ENCODE data around the gene CYP3A5. TPM values are rescaled to one million over a fixed set of nuclear protein-coding genes. Genes with fewer than 3 reads are reported as not detected.

CYP3A5 gene
- total and polyA plus RNA-seq, 2 of the 13 experiments (the other 11 are each of a cell fraction or from before 2014, with no cell fraction given), result 5.7 to 9.3 TPM

GRCh38 chr7:99623702-99624447 is 55.9 kb downstream of the CYP3A5 start (continued):
- TF ChIP-seq SNAPC4 (CRISPR knock-in tag; IDR thresholded peaks at IDR 0.05), result no peak

GRCh38 chr7:99623091-99623693 is 56.6 kb downstream of the CYP3A5 start:
- DNase-seq (ENCODE audit: low spot score) (no peak), ATAC-seq (no peak), FAIRE-seq (no peak)
- H3K9ac ChIP-seq (ENCODE audit: insufficient read depth, low read depth, low read length), result no peak overlapping the region
- no peak overlapping the region for H3K27ac ChIP-seq (ENCODE audit: extremely low read length, insufficient read depth, low read length)
- in situ Hi-C loops (cut with HindIII; ENCODE audit: extremely low pct_ligation_motif_present, low pct_unique_long_range_greater_than_20kb), result no loop called here
- intact Hi-C loops (cut with micrococcal nuclease; ENCODE audit: unreplicated experiment), result no loop called here
- no peak overlapping the region for H3K4me3 ChIP-seq (replicated peaks in 1 of 3; ENCODE audit: insufficient read depth in 1 of 3, low read depth in 2 of 3, low read length in 3 of 3)
- POLR2A ChIA-PET, result no interaction called here
- peaks cover 13% of the 10 kb centered on the region for H3K79me2 ChIP-seq (ENCODE audit: insufficient read depth, low read length)
- no peaks in the 10 kb centered on the region for H3K27me3 ChIP-seq (ENCODE audit: control insufficient read depth in 1 of 2, insufficient read depth in 2 of 2, low read length in 2 of 2)
- H2AFZ ChIP-seq (ENCODE audit: low read length), result no peak overlapping the region
- H3K4me1 ChIP-seq (ENCODE audit: insufficient read depth, low read length), result peaks cover 8% of the 10 kb centered on the region
- no peaks in the 10 kb centered on the region for H3K9me3 ChIP-seq (ENCODE audit: low read length)
- peaks cover 51 to 95% of the 10 kb centered on the region in 2 experiments for H3K36me3 ChIP-seq (replicated peaks in 1 of 2; ENCODE audit: control insufficient read depth in 1 of 2, insufficient read depth in 2 of 2, low read length in 2 of 2)
- BruUV-seq (replicated peaks), result no TSS peak
- WGBS (ENCODE audit: low lambda C conversion rate), result 94% methylated on average over 7 of the region's 7 CpGs
- no peak overlapping the region for H3K4me2 ChIP-seq (ENCODE audit: low read depth, low read length)
- H4K20me1 ChIP-seq (ENCODE audit: insufficient read depth, low read length), result no peaks in the 10 kb centered on the region
- CTCF ChIA-PET (ENCODE audit: low intra/inter-chr PET ratio, low total read pairs), result no interaction called here
- TF ChIP-seq GABPA (IDR thresholded peaks at IDR 0.05; ENCODE audit: low read depth, low read length) (no peak), GABPA (CRISPR knock-in tag; IDR thresholded peaks at IDR 0.05; ENCODE audit: low read depth) (no peak), DPF2 (CRISPR knock-in tag; IDR thresholded peaks at IDR 0.05; ENCODE audit: borderline replicate concordance, low read depth) (no peak), GATA4 (IDR thresholded peaks at IDR 0.05; ENCODE audit: borderline replicate concordance, low read depth) (no peak), ZNF615 (CRISPR knock-in tag; IDR thresholded peaks at IDR 0.05; ENCODE audit: borderline replicate concordance) (no peak), ZNF274 (CRISPR knock-in tag; IDR thresholded peaks at IDR 0.05) (no peak), NFE2 (CRISPR knock-in tag; IDR thresholded peaks at IDR 0.05) (no peak), ZBTB25 (CRISPR knock-in tag; IDR thresholded peaks at IDR 0.05) (no peak), ZNF777 (CRISPR knock-in tag; IDR thresholded peaks at IDR 0.05) (no peak), HNRNPK (IDR thresholded peaks at IDR 0.05; ENCODE audit: low read depth, low read length, poor library complexity, severe bottlenecking) (no peak), ERF (CRISPR knock-in tag; IDR thresholded peaks at IDR 0.05) (no peak), ZKSCAN8 (CRISPR knock-in tag; IDR thresholded peaks at IDR 0.05; ENCODE audit: borderline replicate concordance) (no peak)
- TF ChIP-seq, protein P1, sequence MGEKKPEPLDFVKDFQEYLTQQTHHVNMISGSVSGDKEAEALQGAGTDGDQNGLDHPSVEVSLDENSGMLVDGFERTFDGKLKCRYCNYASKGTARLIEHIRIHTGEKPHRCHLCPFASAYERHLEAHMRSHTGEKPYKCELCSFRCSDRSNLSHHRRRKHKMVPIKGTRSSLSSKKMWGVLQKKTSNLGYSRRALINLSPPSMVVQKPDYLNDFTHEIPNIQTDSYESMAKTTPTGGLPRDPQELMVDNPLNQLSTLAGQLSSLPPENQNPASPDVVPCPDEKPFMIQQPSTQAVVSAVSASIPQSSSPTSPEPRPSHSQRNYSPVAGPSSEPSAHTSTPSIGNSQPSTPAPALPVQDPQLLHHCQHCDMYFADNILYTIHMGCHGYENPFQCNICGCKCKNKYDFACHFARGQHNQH (CRISPR knock-in tag; IDR thresholded peaks at IDR 0.05), result no peak

All from HepG2 (cell line).